Vagina (tissue), 2 donors: Measurements from ENCODE around the gene CTU2.

Experiments used
- POLR2AphosphoS5 ChIP-seq, 2 donors: sonication (generic); formaldehyde crosslinking; IDR thresholded peaks; one replicate each; pipeline ENCODE4 v1.9.0; 2017; ENCODE audit warnings: antibody characterized with exemption in 2 of 2, mild to moderate bottlenecking in 2 of 2, low read depth in 1 of 2; ENCODE audit not compliant: insufficient read depth in 1 of 2
- TF ChIP-seq, protein P1 (sequence below), 3 experiments: fragments of 450-650 bp in 2 of 3; fragments of 200-600 bp in 1 of 3; sonication (generic) in 1 of 3; IDR thresholded peaks; one replicate each; pipeline ENCODE4 v1.5.1; 2017 to 2019; ENCODE audit warnings: antibody characterized with exemption in 3 of 3, mild to moderate bottlenecking in 2 of 3, moderate library complexity in 2 of 3

DNA sequence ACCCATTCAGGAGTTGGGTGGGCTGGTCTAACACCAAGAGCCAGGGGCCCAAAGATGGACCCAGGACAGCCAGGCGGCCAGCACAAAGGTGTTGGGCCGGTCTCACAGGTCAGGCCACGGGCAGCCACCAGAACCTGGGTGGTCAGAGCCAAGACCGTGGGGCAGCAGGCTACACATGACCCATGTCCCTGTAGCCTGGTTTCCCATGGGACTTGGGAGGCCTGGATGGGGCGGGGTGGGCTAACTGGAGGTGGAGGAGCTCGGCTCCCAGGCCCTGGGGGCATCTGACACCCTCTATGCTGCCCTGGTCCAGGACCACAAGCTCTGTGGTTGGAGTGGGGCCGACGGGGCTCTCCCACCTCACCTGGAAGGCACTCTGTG is 17.2 kb downstream of the CTU2 start:
- TF ChIP-seq POLR2AphosphoS5 (IDR thresholded peaks at IDR 0.05; ENCODE audit: insufficient read depth in 1 of 2, low read depth in 1 of 2) = no peak
- TF ChIP-seq, protein P1, sequence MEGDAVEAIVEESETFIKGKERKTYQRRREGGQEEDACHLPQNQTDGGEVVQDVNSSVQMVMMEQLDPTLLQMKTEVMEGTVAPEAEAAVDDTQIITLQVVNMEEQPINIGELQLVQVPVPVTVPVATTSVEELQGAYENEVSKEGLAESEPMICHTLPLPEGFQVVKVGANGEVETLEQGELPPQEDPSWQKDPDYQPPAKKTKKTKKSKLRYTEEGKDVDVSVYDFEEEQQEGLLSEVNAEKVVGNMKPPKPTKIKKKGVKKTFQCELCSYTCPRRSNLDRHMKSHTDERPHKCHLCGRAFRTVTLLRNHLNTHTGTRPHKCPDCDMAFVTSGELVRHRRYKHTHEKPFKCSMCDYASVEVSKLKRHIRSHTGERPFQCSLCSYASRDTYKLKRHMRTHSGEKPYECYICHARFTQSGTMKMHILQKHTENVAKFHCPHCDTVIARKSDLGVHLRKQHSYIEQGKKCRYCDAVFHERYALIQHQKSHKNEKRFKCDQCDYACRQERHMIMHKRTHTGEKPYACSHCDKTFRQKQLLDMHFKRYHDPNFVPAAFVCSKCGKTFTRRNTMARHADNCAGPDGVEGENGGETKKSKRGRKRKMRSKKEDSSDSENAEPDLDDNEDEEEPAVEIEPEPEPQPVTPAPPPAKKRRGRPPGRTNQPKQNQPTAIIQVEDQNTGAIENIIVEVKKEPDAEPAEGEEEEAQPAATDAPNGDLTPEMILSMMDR (IDR thresholded peaks at IDR 0.05) = no peak
